ENCODE measurements around the gene NFIB.

DNA sequence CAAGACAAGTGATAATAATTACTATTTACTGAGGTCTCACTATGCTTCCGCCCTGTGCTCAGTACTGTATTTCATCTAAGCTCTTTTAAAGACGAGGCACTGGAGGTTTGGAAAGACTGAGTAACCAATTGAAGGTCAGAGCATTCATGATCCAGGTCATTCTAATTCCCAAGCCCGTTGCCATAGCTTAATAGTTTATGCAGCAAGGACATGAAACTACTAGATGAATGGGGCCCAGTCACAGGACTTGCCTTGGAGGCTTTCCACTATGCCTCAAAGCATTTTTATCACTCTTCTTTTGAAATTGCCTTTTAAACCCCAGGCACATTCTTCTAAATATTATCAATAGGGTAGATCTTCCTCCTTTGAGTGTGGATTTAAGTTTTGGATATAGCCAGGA lies 17.2 kb upstream of the NFIB start:
- TF ChIP-seq EZH2phosphoT487 (IDR thresholded peaks at IDR 0.05) (no peak), CTCF (IDR thresholded peaks at IDR 0.05) (no peak), EZH2 (IDR thresholded peaks at IDR 0.05) (no peak)
